GM10266 (cell line): Measurements from ENCODE around the gene MSX1.

Source experiments
- DNase-seq: peaks from one replicate; pipeline ENCODE4 v3.0.0; 2012; ENCODE audit errors: extremely low spot score
- TF ChIP-seq, protein P1 (sequence below): IDR thresholded peaks from 2 replicates; pipeline ENCODE4 v1.5.1; 2012; ENCODE audit warnings: mild to moderate bottlenecking, low read depth; ENCODE audit not compliant: control insufficient read depth, insufficient read depth; ENCODE audit errors: missing control alignments

MSX1 gene

DNA sequence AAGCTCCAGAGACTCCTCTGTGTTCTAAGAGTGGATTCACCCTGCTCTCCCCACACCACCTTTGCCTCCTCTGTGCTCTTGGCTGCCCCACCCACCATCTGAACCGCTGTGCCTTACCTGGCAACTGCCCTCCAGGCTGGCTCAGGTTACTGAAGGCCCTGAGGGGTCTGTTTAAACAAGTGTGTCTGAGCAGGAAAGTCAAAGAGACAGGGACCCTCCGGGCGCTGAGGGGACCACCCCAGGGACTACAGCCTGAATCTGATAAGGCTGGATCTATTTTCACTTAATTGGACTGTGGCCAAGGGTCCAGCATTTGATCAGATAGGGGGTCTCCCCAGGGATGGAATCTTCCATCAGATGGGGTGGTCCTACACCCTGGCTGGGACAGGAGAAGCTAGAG is 10.4 kb upstream of the MSX1 start:
- DNase-seq = no peak
- TF ChIP-seq, protein P1, sequence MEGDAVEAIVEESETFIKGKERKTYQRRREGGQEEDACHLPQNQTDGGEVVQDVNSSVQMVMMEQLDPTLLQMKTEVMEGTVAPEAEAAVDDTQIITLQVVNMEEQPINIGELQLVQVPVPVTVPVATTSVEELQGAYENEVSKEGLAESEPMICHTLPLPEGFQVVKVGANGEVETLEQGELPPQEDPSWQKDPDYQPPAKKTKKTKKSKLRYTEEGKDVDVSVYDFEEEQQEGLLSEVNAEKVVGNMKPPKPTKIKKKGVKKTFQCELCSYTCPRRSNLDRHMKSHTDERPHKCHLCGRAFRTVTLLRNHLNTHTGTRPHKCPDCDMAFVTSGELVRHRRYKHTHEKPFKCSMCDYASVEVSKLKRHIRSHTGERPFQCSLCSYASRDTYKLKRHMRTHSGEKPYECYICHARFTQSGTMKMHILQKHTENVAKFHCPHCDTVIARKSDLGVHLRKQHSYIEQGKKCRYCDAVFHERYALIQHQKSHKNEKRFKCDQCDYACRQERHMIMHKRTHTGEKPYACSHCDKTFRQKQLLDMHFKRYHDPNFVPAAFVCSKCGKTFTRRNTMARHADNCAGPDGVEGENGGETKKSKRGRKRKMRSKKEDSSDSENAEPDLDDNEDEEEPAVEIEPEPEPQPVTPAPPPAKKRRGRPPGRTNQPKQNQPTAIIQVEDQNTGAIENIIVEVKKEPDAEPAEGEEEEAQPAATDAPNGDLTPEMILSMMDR = no peak

DNA sequence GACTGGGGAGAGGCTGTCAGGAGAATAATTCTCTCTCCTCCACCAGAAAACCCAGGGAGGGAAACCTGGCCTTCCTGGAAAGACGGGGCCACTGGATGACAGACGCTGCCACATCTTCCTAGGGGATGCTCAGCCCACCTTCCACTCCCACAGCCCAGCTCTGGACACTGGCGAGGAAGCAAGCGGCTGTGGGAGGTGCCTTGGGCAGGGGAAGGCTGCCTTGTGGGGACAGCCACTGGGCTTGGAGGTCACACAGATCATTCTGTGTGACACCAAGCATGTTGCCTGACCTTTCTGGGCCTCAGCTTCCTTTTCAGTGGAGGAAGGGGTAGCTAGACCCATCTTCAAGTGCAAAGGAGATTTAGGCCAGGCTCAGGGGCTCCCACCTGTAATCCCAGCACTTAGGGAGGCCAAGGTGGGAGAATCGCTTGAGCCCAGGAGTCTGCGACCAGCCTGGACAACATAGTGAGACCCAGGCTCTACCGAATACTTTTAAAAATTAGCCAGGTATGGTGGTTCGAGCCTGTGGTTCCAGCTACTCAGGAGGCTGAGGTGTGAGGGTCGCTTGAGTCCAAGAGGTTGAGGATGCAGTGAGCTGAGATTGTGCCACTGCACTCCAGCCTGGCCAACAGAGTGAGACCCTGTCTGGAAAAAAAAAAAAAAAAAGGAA is 9.8 kb upstream of the MSX1 start:
- TF ChIP-seq, protein P1 = no peak
- no peak for DNase-seq

DNA sequence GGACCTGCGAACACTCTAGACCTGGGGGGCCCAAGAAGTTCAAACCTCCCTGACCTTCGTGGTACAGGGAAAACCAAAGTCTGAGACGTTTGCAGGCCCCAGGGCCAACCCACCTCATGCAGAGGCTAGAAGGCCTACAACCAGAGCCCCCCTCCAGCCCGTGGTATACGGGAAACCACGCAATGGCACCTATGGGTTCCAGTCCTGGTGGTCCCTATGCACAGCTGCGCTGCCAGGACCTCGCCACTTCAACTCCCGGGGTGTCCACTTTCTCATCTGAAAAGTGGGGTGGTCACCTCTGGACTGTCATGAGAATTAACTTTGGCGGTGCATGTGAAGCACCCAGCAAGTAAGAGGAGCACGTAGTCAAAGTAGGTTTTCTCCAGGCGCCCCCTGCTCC is 8.4 kb upstream of the MSX1 start:
- no peak for DNase-seq
- TF ChIP-seq, protein P1 = no peak

DNA sequence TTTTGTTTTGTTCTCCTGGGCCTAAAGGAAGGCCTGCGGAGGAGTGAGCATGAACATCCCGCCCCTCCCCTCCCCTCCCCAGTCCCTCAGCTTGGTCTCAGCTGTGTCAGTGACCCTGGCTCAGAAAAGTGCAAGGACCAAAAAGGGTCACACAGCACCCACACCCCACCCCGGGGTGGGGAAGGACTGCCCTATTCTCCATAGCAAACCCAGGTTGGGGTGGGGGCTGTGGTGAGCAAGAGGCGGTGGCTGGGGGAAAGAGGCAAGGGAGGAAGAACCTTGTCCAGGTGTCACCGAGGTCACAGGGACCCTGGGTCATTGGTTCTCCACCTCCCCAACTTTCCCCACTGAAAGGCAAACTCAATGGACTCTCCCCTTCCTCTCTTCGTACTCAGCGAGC is 7.6 kb upstream of the MSX1 start:
- TF ChIP-seq, protein P1 = no peak
- no peak for DNase-seq

DNA sequence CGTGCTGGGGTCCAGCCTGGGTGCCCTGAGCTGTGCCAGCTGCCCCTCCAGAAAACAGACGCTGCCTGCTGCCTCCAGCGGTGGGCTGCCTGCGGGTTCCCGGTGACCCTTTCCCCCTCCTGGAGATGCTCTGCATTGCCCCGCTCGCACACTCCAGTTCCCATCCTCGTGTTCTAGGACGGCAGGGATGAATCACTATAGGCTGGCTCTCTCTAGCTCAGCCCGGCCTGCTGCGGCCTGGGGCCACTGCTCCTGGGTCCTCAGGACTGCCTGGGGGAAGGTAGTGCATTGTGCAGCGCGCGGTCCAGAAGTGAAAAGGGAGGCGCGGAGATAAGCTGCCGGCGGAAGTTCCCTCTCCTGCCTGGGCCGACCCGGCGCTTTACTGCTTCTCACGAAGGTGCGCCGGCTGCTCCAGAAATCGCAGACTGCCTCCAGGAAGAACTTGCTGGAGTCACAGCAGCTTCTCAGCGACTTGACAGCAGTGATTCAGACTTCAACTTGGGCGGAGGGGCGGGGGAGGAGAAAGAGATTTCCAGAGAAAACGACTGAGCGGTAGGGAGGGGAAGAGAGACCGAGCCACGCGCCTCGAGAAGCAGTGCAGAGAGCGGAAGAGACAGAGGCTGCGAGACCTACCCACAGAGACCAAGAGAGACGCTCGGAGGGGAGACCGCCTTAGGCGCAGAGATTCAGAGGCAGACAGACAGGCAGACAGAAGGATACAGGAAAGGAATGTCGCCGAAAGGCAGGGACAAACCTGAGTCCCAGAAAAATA is 6.7 kb upstream of the MSX1 start:
- TF ChIP-seq, protein P1 = no peak
- DNase-seq = no peak

DNA sequence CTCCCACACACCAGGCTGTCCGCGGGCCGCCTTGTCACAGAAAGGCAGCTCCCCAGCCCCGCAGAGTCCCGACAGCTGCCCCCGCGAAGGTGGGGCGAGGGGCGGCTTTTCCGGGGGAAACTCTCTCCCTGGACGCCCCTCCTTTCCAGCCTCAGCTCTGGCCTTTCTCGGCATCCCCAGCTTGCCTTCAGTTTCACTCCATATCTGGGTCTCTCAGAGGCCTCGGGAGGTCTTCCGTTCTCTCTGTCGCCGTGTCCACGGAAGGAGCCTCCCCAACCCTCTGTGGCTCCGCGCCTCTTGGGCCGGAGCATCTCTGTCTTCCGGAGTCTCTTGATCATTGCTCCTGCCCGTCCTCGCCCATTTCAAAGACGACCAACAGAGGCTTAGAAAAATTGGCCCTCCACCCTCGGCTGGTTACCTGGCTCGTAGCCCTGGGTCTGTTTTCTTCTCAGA is 6.1 kb upstream of the MSX1 start:
- DNase-seq = no peak

More for the DNA sequence above, 6.1 kb upstream of the MSX1 start:
- TF ChIP-seq, protein P1 = no peak
